PC-9 (cell line): Measurements from ENCODE around the gene LYSMD2. TPM values are rescaled to one million over a fixed set of nuclear protein-coding genes. Genes with fewer than 3 reads are reported as not detected.

Source experiments
- BruUV-seq: library from RNA; stranded (reverse); fragments of 400-500 nt; replicated peaks from 2 replicates; lab custom pipeline; 2021; lab: Mats Ljungman, UMichigan
- CTCF ChIA-PET: fragments of 300-600 bp; sonication (Branson Sonifier 250); formaldehyde crosslinking; loops from one replicate; lab custom pipeline; 2022; ENCODE audit warnings: antibody characterized with exemption; lab: Charles Lee
- POLR2A ChIA-PET: fragments of 300-600 bp; sonication (Branson Sonifier 250); formaldehyde crosslinking; loops from one replicate; lab custom pipeline; 2022; ENCODE audit warnings: antibody characterized with exemption; ENCODE audit not compliant: unreplicated experiment; lab: Charles Lee
- DNase-seq, 2 experiments: peaks; one replicate each; pipeline versions ENCODE4 v3.0.0 to v3.0.0-alpha.2; 2015 to 2022; ENCODE audit warnings: mixed read lengths in 1 of 2
- H2AFZ ChIP-seq: fragments of 200-600 bp; sonication (generic); 2 replicates; pipeline ENCODE4 v1.8.1; 2017; ENCODE audit warnings: antibody characterized with exemption
- H3F3A ChIP-seq: fragments of 200-600 bp; sonication (generic); 2 replicates; pipeline ENCODE4 v1.8.1; 2017; ENCODE audit warnings: antibody characterized with exemption, mild to moderate bottlenecking, low read depth; ENCODE audit not compliant: insufficient read depth
- H3K27ac ChIP-seq: fragments of 200-600 bp; sonication (generic); 2 replicates; pipeline ENCODE4 v1.6.1; 2016; ENCODE audit warnings: mixed run types
- H3K27me3 ChIP-seq: fragments of 200-600 bp; sonication (generic); 2 replicates; pipeline ENCODE4 v1.6.1; 2016; ENCODE audit warnings: low read depth, mixed run types; ENCODE audit not compliant: insufficient read depth
- H3K36me3 ChIP-seq: fragments of 200-600 bp; sonication (generic); 2 replicates; pipeline ENCODE4 v1.6.1; 2016; ENCODE audit warnings: low read depth, mixed run types
- H3K4me1 ChIP-seq: fragments of 200-600 bp; sonication (generic); replicated peaks from 2 replicates; pipeline ENCODE4 v1.6.1; 2016; ENCODE audit warnings: mixed run types; ENCODE audit not compliant: insufficient read depth
- H3K4me2 ChIP-seq: fragments of 200-600 bp; sonication (generic); 2 replicates; pipeline ENCODE4 v1.6.1; 2017; ENCODE audit warnings: mixed run types
- H3K4me3 ChIP-seq: fragments of 200-600 bp; sonication (generic); 2 replicates; pipeline ENCODE4 v1.6.1; 2016; ENCODE audit warnings: mixed run types
- H3K79me2 ChIP-seq: fragments of 200-600 bp; sonication (generic); 2 replicates; pipeline ENCODE4 v1.6.1; 2017; ENCODE audit warnings: low read depth, mixed run types
- H3K9me2 ChIP-seq: fragments of 200-600 bp; sonication (generic); 2 replicates; pipeline ENCODE4 v1.8.1; 2017; ENCODE audit warnings: mild to moderate bottlenecking; ENCODE audit not compliant: insufficient read depth
- H3K9me3 ChIP-seq: fragments of 200-600 bp; sonication (generic); 2 replicates; pipeline ENCODE4 v1.8.1; 2016; ENCODE audit warnings: low read depth; ENCODE audit not compliant: insufficient read depth
- H4K20me1 ChIP-seq: fragments of 200-600 bp; sonication (generic); 2 replicates; pipeline ENCODE4 v1.8.1; 2017; ENCODE audit not compliant: insufficient read depth
- EZH2 ChIP-seq: fragments of 200-600 bp; sonication (generic); IDR thresholded peaks from 2 replicates; pipeline ENCODE4 v1.8.0; 2017; ENCODE audit warnings: antibody characterized with exemption, low read depth
- intact Hi-C: fragments of 100-400 bp; cut with micrococcal nuclease; formaldehyde crosslinking; loops from one replicate; pipeline ENCODE4 v1.10.0; 2022; ENCODE audit not compliant: unreplicated experiment
- total RNA-seq: library from RNA; stranded (reverse); gene quantifications from 2 replicates; pipeline ENCODE4 v1.2.3, GENCODE V29; 2021
- TF ChIP-seq, protein P1 (sequence below): fragments of 200-600 bp; sonication (generic); conservative IDR thresholded peaks from 2 replicates; pipeline ENCODE4 v1.6.1; 2017; ENCODE audit warnings: mixed run types, antibody characterized with exemption, mild to moderate bottlenecking, moderate library complexity

LYSMD2 gene
- total RNA-seq, 1 experiment from 2014 or later = 11.1 TPM

- POLR2A ChIA-PET = no interaction called here
- no peaks in the 10 kb centered on the region for H3K27me3 ChIP-seq
- H3K4me2 ChIP-seq = no peak overlapping the region
- no peak overlapping the region for H3K27ac ChIP-seq
- DNase-seq = no peak
- H3F3A ChIP-seq = no peaks in the 10 kb centered on the region
- H3K9me3 ChIP-seq = no peaks in the 10 kb centered on the region
- no peak overlapping the region for H3K4me3 ChIP-seq
- no TSS peak for BruUV-seq
- H4K20me1 ChIP-seq = no peaks in the 10 kb centered on the region
- H3K79me2 ChIP-seq = no peaks in the 10 kb centered on the region
- H3K9me2 ChIP-seq = no peaks in the 10 kb centered on the region
- intact Hi-C loops = no loop called here
- no peaks in the 10 kb centered on the region for H3K36me3 ChIP-seq
- H2AFZ ChIP-seq = no peak overlapping the region
- CTCF ChIA-PET = no interaction called here
- TF ChIP-seq EZH2 = no peak
- TF ChIP-seq, protein P1, sequence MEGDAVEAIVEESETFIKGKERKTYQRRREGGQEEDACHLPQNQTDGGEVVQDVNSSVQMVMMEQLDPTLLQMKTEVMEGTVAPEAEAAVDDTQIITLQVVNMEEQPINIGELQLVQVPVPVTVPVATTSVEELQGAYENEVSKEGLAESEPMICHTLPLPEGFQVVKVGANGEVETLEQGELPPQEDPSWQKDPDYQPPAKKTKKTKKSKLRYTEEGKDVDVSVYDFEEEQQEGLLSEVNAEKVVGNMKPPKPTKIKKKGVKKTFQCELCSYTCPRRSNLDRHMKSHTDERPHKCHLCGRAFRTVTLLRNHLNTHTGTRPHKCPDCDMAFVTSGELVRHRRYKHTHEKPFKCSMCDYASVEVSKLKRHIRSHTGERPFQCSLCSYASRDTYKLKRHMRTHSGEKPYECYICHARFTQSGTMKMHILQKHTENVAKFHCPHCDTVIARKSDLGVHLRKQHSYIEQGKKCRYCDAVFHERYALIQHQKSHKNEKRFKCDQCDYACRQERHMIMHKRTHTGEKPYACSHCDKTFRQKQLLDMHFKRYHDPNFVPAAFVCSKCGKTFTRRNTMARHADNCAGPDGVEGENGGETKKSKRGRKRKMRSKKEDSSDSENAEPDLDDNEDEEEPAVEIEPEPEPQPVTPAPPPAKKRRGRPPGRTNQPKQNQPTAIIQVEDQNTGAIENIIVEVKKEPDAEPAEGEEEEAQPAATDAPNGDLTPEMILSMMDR = no peak
- H3K4me1 ChIP-seq = 0 out of 2 replicates have a peak, but pooled peaks cover 6% of the 10 kb centered on the region
Measured at GRCh38 chr15:51692154-51692553, 45.3 kb downstream of the LYSMD2 start.

GRCh38 chr15:51688863-51689262 is 48.6 kb downstream of the LYSMD2 start:
- intact Hi-C loops = no loop called here
- no TSS peak for BruUV-seq
- H3K4me1 ChIP-seq = 0 out of 2 replicates have a peak, but pooled peaks cover 7% of the 10 kb centered on the region

DNA sequence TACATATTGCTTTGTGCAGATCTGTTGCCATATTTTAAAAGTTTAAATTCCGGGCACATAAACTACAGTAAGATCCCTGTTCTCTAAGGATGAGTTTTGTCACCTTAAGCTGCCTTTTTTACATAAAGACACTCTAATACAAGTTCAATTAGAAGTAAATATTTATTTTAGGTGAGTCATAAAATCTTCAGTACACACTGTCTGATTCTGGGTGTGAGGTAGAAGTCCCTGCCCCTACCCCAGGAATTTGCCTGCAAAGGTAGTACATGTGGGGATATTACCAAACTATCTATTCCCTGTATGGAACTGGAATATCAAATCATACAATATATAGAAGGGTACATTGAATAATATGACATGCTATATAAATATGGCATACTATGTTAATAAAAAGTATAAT is 49.9 kb downstream of the LYSMD2 start:
- ChIA-PET CTCF (no interaction called here), POLR2A (no interaction called here)
- no peak overlapping the region for H3K4me3 ChIP-seq
- no TSS peak for BruUV-seq
- DNase-seq = peak in 1 of 2 experiments; percentile 63
- intact Hi-C loops = no loop called here
- H3K36me3 ChIP-seq = no peaks in the 10 kb centered on the region
- no peaks in the 10 kb centered on the region for H3K9me3 ChIP-seq
- H3K27me3 ChIP-seq = peaks cover 6% of the 10 kb centered on the region; the same call in 1 of the 2 replicates
- no peak overlapping the region for H3K4me2 ChIP-seq
- no peaks in the 10 kb centered on the region for H3F3A ChIP-seq
- H2AFZ ChIP-seq = no peak overlapping the region
- no peaks in the 10 kb centered on the region for H4K20me1 ChIP-seq
- no peak overlapping the region for H3K27ac ChIP-seq
- 0 out of 2 replicates have a peak, but pooled peaks cover 7% of the 10 kb centered on the region for H3K4me1 ChIP-seq
- no peaks in the 10 kb centered on the region for H3K9me2 ChIP-seq
- no peak for TF ChIP-seq EZH2
- TF ChIP-seq, protein P1 = no peak
- H3K79me2 ChIP-seq = no peaks in the 10 kb centered on the region

More at GRCh38 chr15:51688863-51689262, 48.6 kb downstream of the LYSMD2 start:
- H3K36me3 ChIP-seq = no peaks in the 10 kb centered on the region
- no peak overlapping the region for H3K27ac ChIP-seq
- H3K79me2 ChIP-seq = no peaks in the 10 kb centered on the region
- H2AFZ ChIP-seq = no peak overlapping the region
- no peaks in the 10 kb centered on the region for H4K20me1 ChIP-seq
- CTCF ChIA-PET = no interaction called here
- H3K9me3 ChIP-seq = no peaks in the 10 kb centered on the region
- H3F3A ChIP-seq = no peaks in the 10 kb centered on the region
- no peak for DNase-seq
- H3K27me3 ChIP-seq = peaks cover 6% of the 10 kb centered on the region; the same call in 1 of the 2 replicates
- POLR2A ChIA-PET = no interaction called here
- no peak overlapping the region for H3K4me2 ChIP-seq
- no peak overlapping the region for H3K4me3 ChIP-seq
- H3K9me2 ChIP-seq = no peaks in the 10 kb centered on the region
- TF ChIP-seq, protein P1 = no peak
- TF ChIP-seq EZH2 = no peak
